NCI-H748 (cell line): Measurements from ENCODE around the gene ANGPTL4.
A peak's percentile ranks its signal among the peaks of the same experiment; 100 is the strongest.
"Not testable (repeated sequence)": the region's sequence is repeated elsewhere in the genome, so short reads cannot be mapped to it uniquely, and the experiment has no call there.

Experiments used
- DNase-seq: peaks from one replicate; lab custom pipeline; 2025; ENCODE audit not compliant: unreplicated experiment; lab: John Stamatoyannopoulos, UW

The ANGPTL4 gene

DNA sequence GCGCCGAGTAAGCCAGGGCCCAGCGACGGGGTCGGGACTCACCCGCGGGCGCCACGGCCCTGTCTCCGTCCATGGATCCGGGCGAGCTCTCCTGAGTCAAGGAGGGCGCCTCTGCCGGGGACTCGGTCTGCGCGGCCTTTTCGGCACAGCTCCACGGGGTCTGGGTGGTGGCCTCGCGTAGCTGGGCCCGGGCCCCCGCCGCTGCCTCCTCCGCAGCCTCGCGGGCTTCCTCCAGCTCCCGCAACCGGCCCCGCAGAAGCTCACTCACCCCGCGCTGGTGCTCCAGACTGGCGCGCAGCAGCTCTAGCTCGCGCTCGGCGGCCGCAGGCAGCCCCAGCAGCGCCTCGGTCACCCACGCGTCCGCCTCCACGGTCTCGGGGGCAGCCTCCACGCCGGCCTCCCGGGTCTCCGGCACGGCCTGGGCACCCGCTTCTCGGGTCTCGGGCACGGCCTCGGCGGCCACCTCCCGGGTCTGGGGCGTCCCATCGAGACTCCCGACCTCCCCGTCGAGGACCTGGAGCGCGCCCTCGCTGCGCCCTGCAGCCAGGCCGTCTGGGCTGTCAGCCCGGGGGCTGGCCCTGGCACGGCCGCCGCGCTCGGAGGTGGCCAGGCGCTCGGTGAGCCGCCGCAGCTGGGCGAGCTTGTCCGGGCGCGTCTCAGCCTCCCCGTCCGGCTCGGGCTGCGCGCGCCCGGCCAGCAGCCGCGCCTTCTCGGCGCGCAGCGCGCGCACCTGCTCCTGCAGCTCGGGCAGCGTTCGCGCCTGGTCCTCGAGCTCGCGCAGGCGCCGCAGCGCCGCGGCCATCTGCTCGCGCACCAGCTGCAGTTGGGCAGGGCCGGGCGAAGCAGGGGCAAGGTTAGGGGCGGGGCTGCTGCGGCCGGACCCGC is 29.3 kb upstream of the ANGPTL4 start:
- DNase-seq = peak; percentile 85

GRCh38 chr19:8335343-8336071 is 28.4 kb upstream of the ANGPTL4 start:
- DNase-seq = peak; percentile 54

DNA sequence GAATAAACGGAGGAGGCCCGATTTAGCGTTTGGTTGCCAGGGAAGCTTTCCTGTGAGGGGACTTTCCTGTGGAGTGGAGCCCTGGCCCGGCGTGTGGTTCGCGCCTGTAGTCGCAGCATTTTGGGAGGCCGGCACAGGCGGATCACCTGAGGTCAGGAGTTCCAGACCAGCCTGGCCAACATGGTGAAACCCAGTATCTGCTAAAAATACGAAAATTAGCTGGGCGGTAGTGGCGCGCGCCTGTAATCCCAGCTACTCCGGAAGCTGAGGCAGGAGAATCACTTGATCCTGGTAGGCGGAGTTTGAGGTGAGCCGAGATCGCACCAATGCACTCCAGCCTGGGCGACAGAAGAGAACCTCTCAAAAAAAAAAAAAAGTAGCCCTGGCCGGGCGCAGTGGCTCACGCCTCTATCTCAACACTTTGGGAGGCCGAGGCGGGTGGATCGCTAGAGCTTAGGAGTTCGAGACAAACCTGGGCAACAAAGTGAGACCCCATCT is 27.8 kb upstream of the ANGPTL4 start:
- peak; percentile 22 for DNase-seq

- DNase-seq = no peak
These were observed 27.3 kb upstream of the ANGPTL4 start for GRCh38 chr19:8336660-8337059.

DNA sequence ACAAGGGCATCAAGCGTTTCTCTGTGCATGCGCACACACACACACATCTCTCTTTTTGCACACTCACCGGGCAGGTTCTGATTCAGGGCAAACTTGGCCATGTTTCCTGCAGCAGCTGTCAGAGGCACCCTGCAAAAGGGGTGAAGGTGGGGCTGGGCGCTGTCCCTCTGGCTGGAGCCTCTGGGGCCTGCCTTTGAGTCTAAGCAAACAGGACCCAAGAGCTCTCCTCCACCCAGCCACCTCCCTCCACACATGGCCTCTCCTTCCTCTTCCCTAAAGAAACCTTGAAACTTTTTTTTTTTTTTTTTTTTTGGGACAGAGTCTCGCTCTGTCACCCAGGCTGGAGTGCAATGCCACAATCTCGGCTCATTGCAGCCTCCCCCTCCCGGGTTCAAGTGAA is 26.2 kb upstream of the ANGPTL4 start:
- DNase-seq = no peak

- no peak for DNase-seq
These were observed 25.1 kb upstream of the ANGPTL4 start for GRCh38 chr19:8338835-8339234.

DNA sequence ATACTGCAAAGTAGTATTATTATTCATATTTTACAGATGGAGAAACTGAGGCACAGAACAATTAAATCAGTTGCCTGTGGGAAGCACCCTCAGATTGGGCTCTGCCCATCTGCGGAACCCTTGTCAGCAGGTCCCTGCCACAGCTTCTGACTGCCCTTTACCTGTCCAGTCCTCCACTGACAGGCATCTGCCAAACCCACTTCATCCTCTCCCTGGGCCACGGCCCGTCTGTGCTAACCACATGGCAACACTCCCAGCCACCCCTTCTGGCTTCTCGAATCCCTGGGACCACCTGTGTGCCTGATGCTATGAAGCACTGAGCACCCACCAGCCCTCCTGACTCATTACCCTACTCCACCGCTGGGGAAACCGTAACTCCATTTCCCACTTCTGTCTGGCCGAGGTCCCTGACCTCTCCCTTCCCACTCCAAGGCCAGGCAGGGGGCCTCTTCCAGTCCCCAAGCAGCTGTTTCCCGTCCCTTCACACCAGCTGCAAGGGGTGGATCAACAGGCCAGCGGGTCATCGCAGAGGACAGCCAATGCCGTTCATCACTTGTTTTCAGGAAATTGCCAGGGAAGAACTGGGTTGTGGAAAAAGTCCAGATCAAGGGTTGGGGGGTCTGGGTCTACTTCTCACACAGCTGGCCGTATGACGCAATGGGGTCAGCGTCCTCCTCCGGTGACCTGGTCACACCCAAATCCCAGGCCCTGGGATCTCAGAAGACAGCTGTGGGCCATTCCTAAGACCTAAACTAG is 23.4 kb upstream of the ANGPTL4 start:
- no peak for DNase-seq

DNA sequence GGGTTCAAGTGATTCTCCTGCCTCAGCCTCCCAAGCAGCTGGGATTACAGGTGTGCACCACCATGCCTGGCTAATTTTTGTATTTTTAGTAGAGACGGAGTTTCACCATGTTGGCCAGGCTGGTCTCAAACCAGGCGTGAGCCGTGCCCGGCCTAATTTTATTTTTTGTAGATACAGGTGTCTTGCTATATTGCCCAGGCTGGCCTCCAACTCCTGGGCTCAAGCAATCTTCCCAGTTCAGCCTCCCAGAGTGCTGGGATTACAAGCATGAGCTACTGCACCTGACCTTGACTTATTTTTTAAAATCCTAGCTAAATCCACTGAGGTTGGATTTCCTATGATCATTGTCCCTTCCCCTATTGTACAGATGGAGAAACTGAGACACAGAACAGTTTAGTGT is 22.5 kb upstream of the ANGPTL4 start:
- DNase-seq = not testable (repeated sequence)

GRCh38 chr19:8342316-8342683 is 21.7 kb upstream of the ANGPTL4 start:
- no peak for DNase-seq

DNA sequence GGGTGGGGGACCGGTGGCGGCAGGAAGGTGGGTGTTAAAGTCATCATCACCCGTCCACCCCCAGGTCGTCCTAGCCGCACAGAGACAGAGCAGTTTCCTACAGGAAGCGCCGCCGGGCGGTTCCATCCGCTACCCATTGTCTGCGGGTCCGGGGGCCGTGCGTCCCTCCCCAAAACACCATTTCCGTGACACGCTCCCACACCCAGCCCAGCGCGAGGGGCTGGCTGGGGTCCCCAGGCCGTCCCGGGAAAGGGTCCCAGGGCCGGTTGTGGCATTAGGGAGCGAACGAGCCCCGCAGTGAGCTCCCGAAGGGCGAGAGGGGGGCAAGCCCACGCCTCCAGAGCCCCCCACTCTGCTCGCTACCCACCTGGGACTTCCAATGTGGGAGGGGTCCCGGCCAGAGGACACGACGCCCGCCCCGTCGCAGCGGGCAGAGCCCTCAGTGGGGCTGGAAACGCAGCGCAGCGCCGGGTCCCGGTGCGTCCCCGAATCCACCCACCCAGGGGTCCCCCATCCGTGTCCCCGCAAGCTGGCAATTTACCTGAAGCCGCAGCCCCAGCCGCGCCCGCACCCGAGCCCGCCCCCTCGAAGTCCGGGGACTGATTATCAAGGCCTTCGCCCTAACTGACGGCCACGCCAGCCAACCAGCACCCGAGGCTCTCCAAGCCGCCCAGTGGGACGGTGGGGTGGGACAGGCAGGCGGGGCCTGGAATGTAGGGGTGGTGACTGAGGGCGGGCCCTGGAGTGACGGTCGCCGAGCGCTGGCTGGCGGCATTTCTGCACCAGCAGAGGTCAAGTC is 21.1 kb upstream of the ANGPTL4 start, which contains the start of gene KANK3:
KANK3 (minus strand) TSS at position 579 of the 799 bp plus-strand sequence. CDS start 5,434 bp downstream, outside the sequence.
- peak; percentile 83 for DNase-seq

DNA sequence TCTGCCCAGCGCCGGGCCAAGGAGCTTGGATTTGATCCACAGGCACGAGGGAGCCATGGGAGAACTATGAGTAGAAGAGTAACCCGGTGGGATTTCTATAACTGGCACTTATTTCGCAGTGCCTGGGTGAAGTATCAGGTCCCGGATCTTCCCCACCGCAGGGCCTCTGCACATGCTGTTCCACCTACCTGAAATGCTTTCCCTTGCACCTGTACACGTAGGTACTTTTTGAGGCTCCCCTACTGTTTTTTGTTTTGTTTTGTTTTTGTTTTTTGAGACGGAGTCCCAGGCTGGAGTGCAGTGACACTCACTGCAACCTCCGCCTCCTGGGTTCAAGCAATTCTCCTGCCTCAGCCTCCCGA is 20.5 kb upstream of the ANGPTL4 start:
- no peak for DNase-seq

- not testable (repeated sequence) for DNase-seq
These were observed 14.2 kb upstream of the ANGPTL4 start for GRCh38 chr19:8349629-8350372.

DNA sequence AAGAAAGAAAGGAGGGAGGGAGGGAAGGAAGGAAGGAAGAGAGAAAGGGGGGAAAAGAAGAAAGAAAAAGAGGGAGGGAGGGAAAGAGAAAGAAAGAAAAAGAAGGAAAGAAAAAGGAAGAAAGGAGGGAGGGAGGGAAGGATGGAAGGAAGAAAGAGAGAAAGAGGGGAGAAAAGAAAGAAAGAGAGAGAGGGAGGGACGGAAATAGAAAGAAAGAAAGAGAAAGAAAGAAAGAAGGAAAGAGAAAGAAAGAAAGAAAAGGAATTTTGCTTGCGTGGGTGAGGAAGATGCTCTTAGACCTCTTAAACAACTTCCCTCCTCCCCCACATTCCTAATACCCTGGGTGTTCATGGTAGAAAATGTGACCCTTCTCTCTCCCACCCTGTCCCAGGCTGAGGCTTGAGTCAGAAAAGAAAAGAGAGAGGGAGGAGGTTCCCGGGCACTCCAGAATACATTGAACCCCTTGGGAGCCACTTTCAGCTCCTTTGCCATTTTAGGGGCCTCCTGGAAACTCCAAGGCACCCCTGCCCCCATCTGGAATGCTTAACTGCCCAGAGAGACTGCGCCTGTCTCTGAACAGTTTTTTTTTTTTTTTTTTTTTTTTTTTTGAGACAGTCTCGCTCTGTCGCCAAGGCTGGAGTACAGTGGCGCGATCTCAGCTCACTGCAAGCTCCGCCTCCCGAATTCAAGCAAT is 11.7 kb upstream of the ANGPTL4 start:
- no peak for DNase-seq

GRCh38 chr19:8352845-8353244 is 11.1 kb upstream of the ANGPTL4 start:
- not testable (repeated sequence) for DNase-seq

DNA sequence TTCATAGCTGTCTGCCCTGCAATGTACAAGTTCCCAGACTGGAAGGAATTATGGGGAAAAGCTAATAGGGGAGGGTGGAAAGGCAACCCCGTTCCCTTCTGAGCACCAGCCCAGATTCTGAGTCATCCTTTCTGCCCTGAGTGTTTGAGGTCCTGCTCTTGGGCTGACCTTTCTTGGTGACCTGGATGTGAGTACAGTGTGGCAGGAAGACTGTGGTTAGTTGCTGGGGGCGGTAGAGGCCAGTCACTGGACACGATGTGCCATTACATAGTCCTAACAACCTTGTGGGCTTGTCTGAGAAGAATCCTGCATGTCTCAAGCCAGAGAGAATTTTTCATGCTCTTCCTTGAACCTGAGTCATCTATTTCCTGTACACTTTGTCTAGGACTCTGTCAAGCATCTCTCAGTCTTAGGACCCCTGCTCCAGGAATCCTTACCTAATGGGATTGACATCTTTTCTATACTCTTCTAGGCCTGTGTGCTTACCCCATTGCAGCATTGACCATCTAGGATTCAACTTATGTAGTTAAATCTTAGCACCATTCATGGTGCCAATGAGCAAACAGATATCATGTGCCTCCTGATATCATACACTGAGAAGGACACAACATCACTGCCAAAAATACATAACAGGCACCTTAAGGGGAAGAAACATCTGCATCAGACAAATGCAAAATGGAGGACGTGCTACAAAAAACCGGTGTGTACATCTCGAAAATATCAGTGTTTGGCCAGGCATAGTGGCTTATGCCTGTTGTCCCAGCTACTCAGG is 8.1 kb upstream of the ANGPTL4 start:
- no peak for DNase-seq

GRCh38 chr19:8357007-8357521 is 6.9 kb upstream of the ANGPTL4 start:
- DNase-seq = peak; percentile 4

- DNase-seq = no peak
These were observed 5.0 kb upstream of the ANGPTL4 start for GRCh38 chr19:8358948-8359347.

DNA sequence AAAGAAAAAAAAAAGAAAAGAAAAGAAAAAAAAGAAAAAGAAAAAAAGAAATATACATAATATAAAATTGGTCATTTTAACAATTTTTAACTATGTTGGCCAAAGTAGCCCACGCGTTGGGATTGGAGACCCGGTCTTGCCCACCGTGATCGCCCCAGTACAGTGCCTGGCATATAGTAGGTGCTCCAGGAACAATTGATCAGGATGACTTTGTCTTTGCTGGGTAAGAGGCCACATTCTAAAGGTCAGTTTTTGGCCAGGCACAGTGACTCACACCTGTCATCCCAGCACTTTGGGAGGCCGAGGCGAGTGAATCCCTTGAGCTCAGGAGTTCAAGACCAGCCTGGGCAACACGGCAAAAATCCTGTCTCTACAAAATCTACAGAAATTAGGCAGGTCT is 3.8 kb upstream of the ANGPTL4 start:
- no peak for DNase-seq
